Upper lobe of left lung (tissue), 6 donors: ENCODE results near the gene UST. TPM values are rescaled to one million over a fixed set of nuclear protein-coding genes. Genes with fewer than 3 reads are reported as not detected.

Source experiments
- ATAC-seq, 2 donors: fragments of 200-7000 bp; cut with Tn5 transposase; one replicate each; pipeline ENCODE4 v1.9.1; 2022; ENCODE audit warnings: mild to moderate bottlenecking in 2 of 2, moderate library complexity in 2 of 2; ENCODE audit not compliant: low FRiP score in 2 of 2
- DNase-seq, 2 donors: peaks; one replicate each; pipeline ENCODE4 v3.0.0-alpha.2; 2019 to 2020
- H3K27ac ChIP-seq, 4 donors: fragments of 200-600 bp; sonication (generic); one replicate each; pipeline ENCODE4 v1.5.1; 2016 to 2019
- H3K27me3 ChIP-seq, 4 donors: fragments of 200-600 bp; sonication (generic); one replicate each; pipeline ENCODE4 v1.5.1; 2017 to 2019
- H3K36me3 ChIP-seq, 4 donors: fragments of 200-600 bp; sonication (generic); one replicate each; pipeline ENCODE4 v1.5.1; 2016 to 2019
- H3K4me1 ChIP-seq, 4 donors: fragments of 200-600 bp; sonication (generic); one replicate each; pipeline ENCODE4 v1.5.1; 2018 to 2019
- H3K4me3 ChIP-seq, 4 donors: fragments of 200-600 bp; sonication (generic); one replicate each; pipeline ENCODE4 v1.5.1; 2017 to 2019; ENCODE audit warnings: mild to moderate bottlenecking in 2 of 4, moderate library complexity in 1 of 4
- H3K9me3 ChIP-seq, 4 donors: fragments of 200-600 bp; sonication (generic); one replicate each; pipeline ENCODE4 v1.5.1; 2018 to 2019
- CTCF ChIP-seq, 6 experiments: fragments of 450-650 bp in 4 of 6; fragments of 200-600 bp in 2 of 6; sonication (generic) in 2 of 6; IDR thresholded peaks; one replicate each; pipeline ENCODE4 v1.5.1; 2016 to 2019; ENCODE audit warnings: antibody characterized with exemption in 6 of 6
- EP300 ChIP-seq, 4 donors: sonication (generic); formaldehyde crosslinking; IDR thresholded peaks; one replicate each; pipeline ENCODE4 v1.5.1; 2017; ENCODE audit warnings: antibody characterized with exemption in 4 of 4, control low read depth in 2 of 4
- POLR2A ChIP-seq, 4 donors: fragments of 450-650 bp; IDR thresholded peaks; one replicate each; pipeline ENCODE4 v1.5.1; 2016 to 2017; ENCODE audit warnings: antibody characterized with exemption in 4 of 4, mild to moderate bottlenecking in 2 of 4
- POLR2AphosphoS5 ChIP-seq, 2 donors: sonication (generic); formaldehyde crosslinking; IDR thresholded peaks; one replicate each; pipeline ENCODE4 v1.5.1; 2017; ENCODE audit warnings: antibody characterized with exemption in 2 of 2
- whole genome bisulfite sequencing, 2 donors: methylation state at CpG; one replicate each; pipeline ENCODE4 v1.1.5; 2017 to 2018; 5-methylcytosine and 5-hydroxymethylcytosine counted together
- total RNA-seq, 6 donors: library from RNA; depleted of rRNA in 4 of 6; stranded (reverse); fragments of >200 nt in 4 of 6; gene quantifications; one replicate each; pipeline versions ENCODE4 v1.1.0 to v1.2.1, GENCODE V29; 2016 to 2021
- donor health status: DM: no; HTN: no; CAD: no; lungs with moderate emphysema.
- donor health status: DM: no; HTN: yes; CAD: no; lungs with severe emphysema.

UST gene
- total RNA-seq, 6 donors from 2014 or later, result 10.2 to 21.6 (median 14.2) TPM

GRCh38 chr6:148700741-148701311 is 46.0 kb upstream of the UST start:
- peak overlapping the region in 3 of 4 donors; percentile 24 to 49 (median 43) for H3K4me3 ChIP-seq
- no peak for DNase-seq
- H3K4me1 ChIP-seq, result peaks cover 9 to 18% (median 13%) of the 10 kb centered on the region in 4 donors
- 12 to 16% methylated on average over 8 of the region's 8 CpGs for WGBS, 2 donors
- TF ChIP-seq POLR2AphosphoS5 (IDR thresholded peaks at IDR 0.05), result no peak
- TF ChIP-seq POLR2A (IDR thresholded peaks at IDR 0.05), result no peak
- no peak for TF ChIP-seq EP300 (IDR thresholded peaks at IDR 0.05)
- no peak for TF ChIP-seq CTCF (IDR thresholded peaks at IDR 0.05)
- H3K27ac ChIP-seq, result peak overlapping the region in 3 of 4 donors; percentile 20 to 41 (median 28)
- H3K9me3 ChIP-seq, result no peaks in the 10 kb centered on the region
- H3K36me3 ChIP-seq, result no peaks in the 10 kb centered on the region
- peak in 1 of 2 donors; percentile 81 for ATAC-seq
- no peaks in the 10 kb centered on the region for H3K27me3 ChIP-seq

- ATAC-seq, result peak in 1 of 2 donors; percentile 17
- Histone ChIP-seq H3K9me3 (no peaks in the 10 kb centered on the region), H3K27me3 (no peaks in the 10 kb centered on the region), H3K36me3 (no peaks in the 10 kb centered on the region), H3K27ac (peak overlapping the region in 2 of 4 donors; percentile 28 to 41), H3K4me1 (peaks cover 9 to 18% (median 13%) of the 10 kb centered on the region in 4 donors), H3K4me3 (peak overlapping the region in 3 of 4 donors; percentile 24 to 49 (median 43))
- TF ChIP-seq EP300 (IDR thresholded peaks at IDR 0.05) (no peak), POLR2A (IDR thresholded peaks at IDR 0.05) (no peak), POLR2AphosphoS5 (IDR thresholded peaks at IDR 0.05) (no peak), CTCF (IDR thresholded peaks at IDR 0.05) (no peak)
- no peak for DNase-seq
- WGBS, 2 donors, result 81 to 82% methylated on average over 3 of the region's 3 CpGs
Measured at GRCh38 chr6:148701375-148701774, 45.5 kb upstream of the UST start.

- WGBS, 2 donors, result 87 to 98% methylated on average over 2 of the region's 2 CpGs
- Histone ChIP-seq H3K27me3 (no peaks in the 10 kb centered on the region), H3K27ac (no peak overlapping the region), H3K36me3 (no peaks in the 10 kb centered on the region), H3K4me3 (no peak overlapping the region), H3K4me1 (peaks cover 9 to 18% (median 13%) of the 10 kb centered on the region in 4 donors), H3K9me3 (no peaks in the 10 kb centered on the region)
- TF ChIP-seq CTCF (IDR thresholded peaks at IDR 0.05) (no peak), EP300 (IDR thresholded peaks at IDR 0.05) (no peak), POLR2AphosphoS5 (IDR thresholded peaks at IDR 0.05) (no peak), POLR2A (IDR thresholded peaks at IDR 0.05) (no peak)
- ATAC-seq, result no peak
- no peak for DNase-seq
Measured at GRCh38 chr6:148703900-148704299, 42.9 kb upstream of the UST start.

GRCh38 chr6:148704400-148705246 is 42.2 kb upstream of the UST start:
- no peak for ATAC-seq
- TF ChIP-seq POLR2A (IDR thresholded peaks at IDR 0.05) (no peak), CTCF (IDR thresholded peaks at IDR 0.05) (no peak), EP300 (IDR thresholded peaks at IDR 0.05) (no peak), POLR2AphosphoS5 (IDR thresholded peaks at IDR 0.05) (no peak)
- DNase-seq, result no peak

More at GRCh38 chr6:148704400-148705246, 42.2 kb upstream of the UST start:
- H3K4me1 ChIP-seq, result peaks cover 9 to 18% (median 13%) of the 10 kb centered on the region in 4 donors
- H3K9me3 ChIP-seq, result no peaks in the 10 kb centered on the region
- no peak overlapping the region for H3K4me3 ChIP-seq
- WGBS, 2 donors, result 77 to 86% methylated on average over 7 of the region's 7 CpGs
- no peaks in the 10 kb centered on the region for H3K36me3 ChIP-seq
- H3K27me3 ChIP-seq, result no peaks in the 10 kb centered on the region
- H3K27ac ChIP-seq, result no peak overlapping the region
